BE2C (cell line): Measurements from ENCODE around the gene VSIG10L.

Experiments used
- DNase-seq: peaks from one replicate; pipeline ENCODE4 v3.0.0-alpha.2; 2020
- H3K27me3 ChIP-seq: fragments of 250-450 bp; sonication (Bioruptor Pico); 2 replicates; pipeline ENCODE4 v1.5.1; 2020; ENCODE audit warnings: mild to moderate bottlenecking
- H3K36me3 ChIP-seq: fragments of 250-450 bp; sonication (Bioruptor Pico); 2 replicates; pipeline ENCODE4 v1.5.1; 2020; ENCODE audit warnings: mild to moderate bottlenecking
- H3K4me1 ChIP-seq: fragments of 250-450 bp; sonication (Bioruptor Pico); 2 replicates; pipeline ENCODE4 v1.5.1; 2020
- H3K4me3 ChIP-seq: 2 replicates; pipeline ENCODE4 v1.5.1; 2011; ENCODE audit warnings: low read depth, low read length
- H3K9me3 ChIP-seq: fragments of 250-450 bp; sonication (Bioruptor Pico); 2 replicates; pipeline ENCODE4 v1.5.1; 2020
- CTCF ChIP-seq: IDR thresholded peaks from 2 replicates; pipeline ENCODE4 v1.5.1; 2012; ENCODE audit warnings: mild to moderate bottlenecking, low read depth, low read length

VSIG10L gene

GRCh38 chr19:51382004-51382403 is 40.1 kb upstream of the VSIG10L start:
- no peak for DNase-seq
- H3K4me3 ChIP-seq: no peak overlapping the region
- H3K9me3 ChIP-seq: no peaks in the 10 kb centered on the region
- H3K27me3 ChIP-seq: no peaks in the 10 kb centered on the region
- no peaks in the 10 kb centered on the region for H3K4me1 ChIP-seq
- no peak for TF ChIP-seq CTCF
- no peaks in the 10 kb centered on the region for H3K36me3 ChIP-seq

GRCh38 chr19:51380379-51380778 is 38.4 kb upstream of the VSIG10L start:
- Histone ChIP-seq H3K4me1 (no peaks in the 10 kb centered on the region), H3K27me3 (no peaks in the 10 kb centered on the region), H3K4me3 (no peak overlapping the region), H3K9me3 (no peaks in the 10 kb centered on the region), H3K36me3 (no peaks in the 10 kb centered on the region)
- DNase-seq: no peak
- TF ChIP-seq CTCF: no peak

GRCh38 chr19:51377422-51377821 is 35.5 kb upstream of the VSIG10L start:
- Histone ChIP-seq H3K4me3 (no peak overlapping the region), H3K9me3 (no peaks in the 10 kb centered on the region), H3K36me3 (no peaks in the 10 kb centered on the region), H3K27me3 (no peaks in the 10 kb centered on the region), H3K4me1 (no peaks in the 10 kb centered on the region)
- DNase-seq: no peak
- no peak for TF ChIP-seq CTCF

DNA sequence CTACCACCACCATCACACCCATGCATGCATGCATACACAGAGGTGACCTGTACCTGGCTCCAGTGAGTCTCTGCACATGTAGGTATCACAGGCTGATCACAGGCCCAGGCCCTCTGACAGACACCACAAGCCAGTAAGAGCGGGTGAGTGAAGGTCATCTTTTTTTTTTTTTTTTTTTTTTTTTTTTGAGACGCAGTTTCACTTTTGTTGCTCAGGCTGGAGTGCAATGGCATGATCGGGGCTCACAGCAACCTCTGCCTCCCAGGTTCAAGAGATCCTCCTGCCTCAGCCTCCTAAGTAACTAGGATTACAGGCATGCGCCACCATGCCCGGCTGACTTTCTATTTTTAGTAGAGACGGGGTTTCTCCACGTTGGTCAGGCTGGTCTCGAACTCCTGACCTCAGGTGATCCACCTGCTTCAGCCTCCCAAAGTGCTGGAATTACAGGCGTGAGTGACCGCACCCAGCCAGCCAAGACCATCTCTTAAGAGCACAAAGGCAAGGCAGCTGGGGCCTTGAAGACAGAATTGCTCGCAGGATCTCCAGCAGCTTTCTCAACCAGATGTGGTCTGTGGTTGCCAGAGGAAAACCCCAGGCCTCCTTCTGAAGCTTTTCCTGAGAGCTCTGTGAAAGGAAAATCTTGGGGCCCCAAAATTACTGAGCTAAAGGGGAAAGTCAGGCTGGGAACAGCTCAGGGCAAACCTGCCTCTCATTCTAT is 33.7 kb upstream of the VSIG10L start:
- Histone ChIP-seq H3K9me3 (no peaks in the 10 kb centered on the region), H3K4me1 (no peaks in the 10 kb centered on the region)
- DNase-seq: no peak

GRCh38 chr19:51372649-51373504 is 30.9 kb upstream of the VSIG10L start, which contains the start of gene NKG7:
Gene NKG7, minus strand, starts transcription at chr19:51372654. Its CDS starts 119 bp downstream, at chr19:51372535.
- H3K36me3 ChIP-seq: no peaks in the 10 kb centered on the region
- TF ChIP-seq CTCF: no peak
- H3K27me3 ChIP-seq: no peaks in the 10 kb centered on the region
- no peak for DNase-seq
- no peak within 1 kb of the TSS for H3K4me3 ChIP-seq
- no peaks in the 10 kb centered on the region for H3K9me3 ChIP-seq
- H3K4me1 ChIP-seq: peaks cover 2% of the 10 kb centered on the region; the same call in 1 of the 2 replicates

More for the DNA sequence above, 33.7 kb upstream of the VSIG10L start:
- Histone ChIP-seq H3K27me3 (no peaks in the 10 kb centered on the region), H3K36me3 (no peaks in the 10 kb centered on the region), H3K4me3 (no peak overlapping the region)
- no peak for TF ChIP-seq CTCF
